ENCODE results near the gene ATXN1.

The ATXN1 gene

GRCh38 chr6:16333580-16333979 is 427.7 kb downstream of the ATXN1 start:
- no peak for DNase-seq (ENCODE audit: low read depth in 2 of 2)

GRCh38 chr6:16332175-16332542 is 429.1 kb downstream of the ATXN1 start:
- DNase-seq (ENCODE audit: low read depth in 2 of 2), result peak; percentile 62 to 70

- peak; percentile 45 to 46 for DNase-seq (ENCODE audit: low read depth in 2 of 2)
These were observed 429.7 kb downstream of the ATXN1 start for GRCh38 chr6:16331384-16332174.

GRCh38 chr6:16329233-16329632 is 432.0 kb downstream of the ATXN1 start:
- no peak for DNase-seq (ENCODE audit: low read depth in 2 of 2)

GRCh38 chr6:16327777-16328325 is 433.4 kb downstream of the ATXN1 start:
- no peak for DNase-seq (ENCODE audit: low read depth in 2 of 2)

- DNase-seq (ENCODE audit: low read depth in 2 of 2), result no peak
These were observed 434.1 kb downstream of the ATXN1 start for GRCh38 chr6:16326971-16327776.

- DNase-seq (ENCODE audit: low read depth in 2 of 2), result no peak
These were observed 434.7 kb downstream of the ATXN1 start for GRCh38 chr6:16326531-16326930.

GRCh38 chr6:16324606-16325225 is 436.5 kb downstream of the ATXN1 start:
- no peak for DNase-seq (ENCODE audit: low read depth in 2 of 2)

GRCh38 chr6:16324184-16324583 is 437.1 kb downstream of the ATXN1 start:
- DNase-seq (ENCODE audit: low read depth in 2 of 2), result no peak

GRCh38 chr6:16322666-16323312 is 438.5 kb downstream of the ATXN1 start:
- peak; percentile 36 to 56 for DNase-seq (ENCODE audit: low read depth in 2 of 2)

GRCh38 chr6:16321826-16322225 is 439.4 kb downstream of the ATXN1 start:
- DNase-seq (ENCODE audit: low read depth in 2 of 2), result no peak

- no peak for DNase-seq (ENCODE audit: low read depth in 2 of 2)
These were observed 439.9 kb downstream of the ATXN1 start for GRCh38 chr6:16321341-16321710.

GRCh38 chr6:16320533-16321340 is 440.5 kb downstream of the ATXN1 start:
- DNase-seq (ENCODE audit: low read depth in 2 of 2), result no peak

- DNase-seq (ENCODE audit: low read depth in 2 of 2), result peak; percentile 32 to 38
These were observed 441.3 kb downstream of the ATXN1 start for GRCh38 chr6:16319813-16320532.

GRCh38 chr6:16318953-16319720 is 442.1 kb downstream of the ATXN1 start:
- no peak for DNase-seq (ENCODE audit: low read depth in 2 of 2)

GRCh38 chr6:16318538-16318937 is 442.7 kb downstream of the ATXN1 start:
- DNase-seq (ENCODE audit: low read depth in 2 of 2), result peak in 1 of 2 donors; percentile 27

GRCh38 chr6:16316741-16317251 is 444.5 kb downstream of the ATXN1 start:
- peak in 1 of 2 donors; percentile 26 for DNase-seq (ENCODE audit: low read depth in 2 of 2)

GRCh38 chr6:16314296-16314695 is 447.0 kb downstream of the ATXN1 start:
- DNase-seq (ENCODE audit: low read depth in 2 of 2), result no peak

GRCh38 chr6:16313732-16314131 is 447.5 kb downstream of the ATXN1 start:
- no peak for DNase-seq (ENCODE audit: low read depth in 2 of 2)
